NCI-H2107 treated with DMSO at 0.1 percent for 48 hours (cell line): Measurements from ENCODE around the gene C5orf24.
"Not testable (repeated sequence)": the region's sequence is repeated elsewhere in the genome, so short reads cannot be mapped to it uniquely, and the experiment has no call there.

Experiments
- DNase-seq: peaks from one replicate; lab custom pipeline; 2025; ENCODE audit not compliant: unreplicated experiment; lab: John Stamatoyannopoulos, UW

The C5orf24 gene

GRCh38 chr5:134856465-134856864 is 10.7 kb downstream of the C5orf24 start:
- DNase-seq = not testable (repeated sequence)

GRCh38 chr5:134857401-134857800 is 11.6 kb downstream of the C5orf24 start:
- DNase-seq = no peak

DNA sequence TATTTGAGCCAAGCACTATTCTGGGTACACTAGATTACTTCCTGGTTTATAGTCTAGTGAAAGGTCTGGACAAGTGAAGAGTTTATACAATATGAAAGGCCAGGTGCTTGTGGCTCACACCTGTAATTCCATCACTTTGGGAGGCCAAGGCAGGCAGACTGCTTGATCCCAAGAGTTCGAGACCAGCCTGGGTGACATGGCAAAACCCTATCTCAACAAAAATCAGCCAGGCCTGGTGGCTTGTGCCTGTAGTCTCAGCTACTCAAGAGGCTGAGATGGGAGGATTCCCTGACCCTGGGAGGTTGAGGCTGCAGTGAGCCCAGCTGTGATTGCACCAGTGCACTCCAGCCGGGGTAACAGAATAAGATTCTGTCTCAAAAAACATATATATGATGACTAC is 18.9 kb downstream of the C5orf24 start:
- DNase-seq = no peak

DNA sequence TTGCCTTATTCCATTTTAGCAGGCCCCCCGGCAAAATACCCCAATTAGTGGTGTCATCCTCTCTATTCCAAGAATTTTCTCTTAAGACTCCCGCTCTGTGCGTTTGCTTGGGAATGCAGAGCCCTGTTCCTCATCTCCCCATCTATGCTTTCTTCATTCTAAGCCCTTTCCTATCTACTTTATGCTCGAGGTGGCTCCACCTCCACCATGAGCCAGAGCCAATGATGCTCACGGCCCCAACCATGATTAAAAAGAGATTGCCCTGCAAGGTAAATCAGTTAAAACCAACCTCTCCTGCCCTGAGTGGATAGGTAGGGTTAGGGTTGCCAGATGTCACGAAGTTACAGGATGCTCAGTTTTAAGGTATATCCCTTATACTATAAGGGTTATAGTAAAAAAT is 27.7 kb downstream of the C5orf24 start:
- DNase-seq = no peak

DNA sequence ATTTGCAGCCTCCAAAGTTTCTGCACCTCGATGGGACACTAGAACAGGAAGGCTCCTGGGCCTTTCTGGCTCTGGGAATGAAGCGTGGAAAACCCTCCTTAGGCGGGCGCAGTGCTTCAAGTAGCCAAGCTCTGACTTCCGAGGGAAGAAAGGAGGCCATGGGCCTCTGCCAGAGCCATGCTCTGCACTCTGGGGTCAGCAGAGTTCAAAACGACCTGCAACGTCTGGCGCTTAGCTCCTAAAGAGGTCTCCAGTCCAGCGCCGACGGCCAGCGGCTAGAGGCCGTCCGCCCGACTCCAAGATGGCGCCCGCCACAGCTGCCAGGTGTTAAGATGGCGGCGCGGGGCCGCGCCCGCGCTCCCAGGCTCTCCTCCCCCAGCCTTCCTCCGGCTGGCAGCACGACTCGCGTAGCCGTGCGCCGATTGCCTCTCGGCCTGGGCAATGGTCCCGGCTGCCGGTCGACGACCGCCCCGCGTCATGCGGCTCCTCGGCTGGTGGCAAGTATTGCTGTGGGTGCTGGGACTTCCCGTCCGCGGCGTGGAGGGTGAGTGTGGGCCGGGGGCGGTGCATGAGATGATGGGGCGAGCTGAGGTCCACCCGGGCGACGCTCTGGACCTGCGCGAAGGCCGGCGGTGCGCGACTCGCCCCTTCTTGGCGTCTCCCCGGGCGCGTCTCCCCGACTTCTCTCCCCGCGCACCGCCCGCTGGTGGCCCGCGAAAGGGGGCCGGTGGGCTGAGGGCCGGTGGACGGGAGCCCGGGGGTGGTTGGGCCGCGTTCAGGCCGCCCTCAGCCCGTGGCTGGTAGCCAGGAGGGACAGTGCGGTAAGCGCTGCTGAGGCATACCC is 28.4 kb downstream of the C5orf24 start, which contains the start of gene TXNDC15:
Gene TXNDC15 (plus strand): TSS at position 385 of the 844 bp plus-strand sequence. CDS start 57 bp downstream, at position 442.
- peak; percentile 55 for DNase-seq

GRCh38 chr5:134874831-134875655 is 29.3 kb downstream of the C5orf24 start:
- DNase-seq = no peak

DNA sequence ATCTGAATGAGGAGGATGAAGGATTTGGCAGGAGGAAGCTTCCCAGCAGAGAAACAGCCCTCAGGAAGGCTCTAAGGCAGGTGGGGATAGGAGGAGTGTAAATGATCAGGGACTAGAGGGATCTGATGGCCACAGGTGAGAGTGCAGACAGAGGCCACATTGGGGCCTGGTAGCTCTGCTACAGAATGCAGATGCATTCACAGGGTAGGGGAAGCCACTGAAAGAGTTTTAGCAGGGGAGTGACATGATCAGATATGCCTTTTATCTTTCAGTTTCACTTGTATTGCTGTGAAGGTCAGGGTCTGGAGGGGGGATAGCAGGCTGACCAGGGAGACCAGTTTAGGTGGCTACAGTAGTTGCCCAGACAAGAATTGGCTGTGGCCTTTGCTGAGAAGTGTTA is 31.4 kb downstream of the C5orf24 start:
- DNase-seq = no peak

DNA sequence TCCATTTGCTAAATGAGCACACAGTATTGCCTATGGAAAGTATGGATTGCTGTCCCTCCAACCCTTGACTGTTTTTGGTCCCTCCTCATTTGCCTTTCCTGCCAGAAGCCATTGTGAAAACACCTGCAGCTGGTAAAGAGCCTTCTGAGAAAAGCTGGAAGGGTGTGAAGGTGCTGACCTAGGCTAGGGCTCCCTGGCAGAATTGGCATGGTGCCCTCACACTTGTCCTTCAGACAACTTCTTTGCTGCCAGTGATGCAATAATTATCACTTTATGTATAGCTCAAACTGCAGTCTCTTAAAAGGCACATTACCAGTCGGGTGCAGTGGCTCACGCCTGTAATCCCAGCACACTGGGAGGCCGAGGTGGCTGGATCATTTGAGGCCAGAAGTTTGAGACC is 32.6 kb downstream of the C5orf24 start:
- no peak for DNase-seq

GRCh38 chr5:134879456-134879855 is 33.7 kb downstream of the C5orf24 start:
- DNase-seq = no peak

GRCh38 chr5:134880937-134881336 is 35.2 kb downstream of the C5orf24 start:
- DNase-seq = not testable (repeated sequence)

- DNase-seq = not testable (repeated sequence)
Observed at GRCh38 chr5:134881711-134882110, 35.9 kb downstream of the C5orf24 start.

DNA sequence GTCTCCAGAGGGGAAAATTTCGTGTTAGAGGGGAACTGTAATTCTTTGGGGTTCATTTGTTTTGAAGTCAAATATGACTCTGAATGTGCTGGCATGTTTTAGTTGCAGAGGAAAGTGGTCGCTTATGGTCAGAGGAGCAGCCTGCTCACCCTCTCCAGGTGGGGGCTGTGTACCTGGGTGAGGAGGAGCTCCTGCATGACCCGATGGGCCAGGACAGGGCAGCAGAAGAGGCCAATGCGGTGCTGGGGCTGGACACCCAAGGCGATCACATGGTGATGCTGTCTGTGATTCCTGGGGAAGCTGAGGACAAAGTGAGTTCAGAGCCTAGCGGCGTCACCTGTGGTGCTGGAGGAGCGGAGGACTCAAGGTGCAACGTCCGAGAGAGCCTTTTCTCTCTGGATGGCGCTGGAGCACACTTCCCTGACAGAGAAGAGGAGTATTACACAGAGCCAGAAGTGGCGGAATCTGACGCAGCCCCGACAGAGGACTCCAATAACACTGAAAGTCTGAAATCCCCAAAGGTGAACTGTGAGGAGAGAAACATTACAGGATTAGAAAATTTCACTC is 41.9 kb downstream of the C5orf24 start:
- no peak for DNase-seq

DNA sequence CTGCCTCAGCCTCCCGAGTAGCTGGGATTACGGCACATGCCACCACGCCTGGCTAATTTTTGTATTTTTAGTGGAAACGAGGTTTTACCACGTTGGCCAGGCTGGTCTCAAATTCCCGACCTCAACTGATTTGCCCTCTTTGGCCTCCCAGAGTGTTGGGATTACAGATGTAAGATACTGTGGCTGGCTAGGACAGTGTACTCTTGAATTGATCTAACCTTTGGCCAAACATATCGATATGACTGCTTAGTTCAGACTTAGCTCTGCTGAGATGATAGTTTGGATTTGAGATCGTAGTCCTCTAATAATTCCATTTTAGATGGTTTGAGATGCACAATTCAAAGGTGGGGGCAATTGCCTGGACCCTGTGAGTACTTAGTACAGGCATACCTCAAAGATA is 43.6 kb downstream of the C5orf24 start:
- DNase-seq = no peak

GRCh38 chr5:134891473-134891872 is 45.7 kb downstream of the C5orf24 start:
- no peak for DNase-seq

- no peak for DNase-seq
Observed at GRCh38 chr5:134892282-134892681, 46.5 kb downstream of the C5orf24 start.

GRCh38 chr5:134892926-134893325 is 47.2 kb downstream of the C5orf24 start:
- no peak for DNase-seq

- DNase-seq = no peak
Observed at GRCh38 chr5:134893748-134894505, 48.2 kb downstream of the C5orf24 start.

GRCh38 chr5:134902071-134902801 is 56.5 kb downstream of the C5orf24 start:
- DNase-seq = no peak

GRCh38 chr5:134904610-134905245 is 59.0 kb downstream of the C5orf24 start, which contains the start of gene PCBD2:
PCBD2 (plus strand) TSS chr5:134905131; CDS start chr5:134905140, 9 bp downstream.
- DNase-seq = peak; percentile 26
